T-helper 1 cell (primary cell): ENCODE measurements around the gene RPP25L.

Source experiments
- DNase-seq, 5 donors: peaks; one replicate each; pipeline ENCODE4 v3.0.0-alpha.2; 2012 to 2020

The RPP25L gene

GRCh38 chr9:34637356-34638137 lies 25.6 kb upstream of the RPP25L start, which contains the start of gene SIGMAR1:
TSS of gene SIGMAR1 (minus strand) at chr9:34637787. CDS start at chr9:34637697, 90 bp downstream.
- peak; percentile 84 to 92 (median 89) for DNase-seq

- no peak for DNase-seq
These were observed 25.0 kb upstream of the RPP25L start for GRCh38 chr9:34636791-34637355.

- no peak for DNase-seq
These were observed 23.7 kb upstream of the RPP25L start for GRCh38 chr9:34635556-34635955.

GRCh38 chr9:34634551-34635248 lies 22.8 kb upstream of the RPP25L start:
- DNase-seq, result no peak

GRCh38 chr9:34633851-34634550 lies 22.1 kb upstream of the RPP25L start:
- peak; percentile 51 to 71 (median 62) for DNase-seq

- DNase-seq, result no peak
These were observed 21.3 kb upstream of the RPP25L start for GRCh38 chr9:34633166-34633565.

GRCh38 chr9:34630402-34631154 lies 18.7 kb upstream of the RPP25L start:
- no peak for DNase-seq

GRCh38 chr9:34629491-34629808 lies 17.6 kb upstream of the RPP25L start:
- DNase-seq, result no peak

GRCh38 chr9:34628656-34629490 lies 17.0 kb upstream of the RPP25L start, which contains the start of gene ARID3C:
TSS of gene ARID3C (minus strand) at chr9:34629066. CDS start at chr9:34628014, 1,052 bp downstream.
- peak in 3 of 5 donors; percentile 18 to 53 (median 27) for DNase-seq

GRCh38 chr9:34627716-34628655 lies 16.1 kb upstream of the RPP25L start:
- no peak for DNase-seq

GRCh38 chr9:34625186-34625486 lies 13.2 kb upstream of the RPP25L start:
- DNase-seq, result no peak

GRCh38 chr9:34624475-34625185 lies 12.7 kb upstream of the RPP25L start:
- no peak for DNase-seq

GRCh38 chr9:34623374-34624235 lies 11.7 kb upstream of the RPP25L start:
- no peak for DNase-seq

- DNase-seq, result peak; percentile 81 to 95 (median 88)
These were observed 8.4 kb upstream of the RPP25L start, which contains the start of gene DCTN3 for GRCh38 chr9:34620061-34620994. TSS of gene DCTN3 (minus strand) at chr9:34620495. CDS start at chr9:34620464, 31 bp downstream.

- no peak for DNase-seq
These were observed 3.2 kb upstream of the RPP25L start for GRCh38 chr9:34615132-34615531.

GRCh38 chr9:34612788-34613390 lies 992 bp upstream of the RPP25L start:
- DNase-seq, result peak; percentile 36 to 65 (median 59)

- DNase-seq, result no peak
These were observed 566 bp downstream of the RPP25L start for GRCh38 chr9:34611251-34611810.
